HG02798 (cell line): ENCODE data around the gene DNAH14.
"Not testable (repeated sequence)": the region's sequence is repeated elsewhere in the genome, so short reads cannot be mapped to it uniquely, and the experiment has no call there.

Experiments
- ATAC-seq: cut with Tn5 transposase; IDR thresholded peaks from one replicate; pipeline ENCODE4 v1.9.1; 2021; ENCODE audit warnings: mild to moderate bottlenecking; ENCODE audit not compliant: unreplicated experiment, poor library complexity

DNAH14 gene

DNA sequence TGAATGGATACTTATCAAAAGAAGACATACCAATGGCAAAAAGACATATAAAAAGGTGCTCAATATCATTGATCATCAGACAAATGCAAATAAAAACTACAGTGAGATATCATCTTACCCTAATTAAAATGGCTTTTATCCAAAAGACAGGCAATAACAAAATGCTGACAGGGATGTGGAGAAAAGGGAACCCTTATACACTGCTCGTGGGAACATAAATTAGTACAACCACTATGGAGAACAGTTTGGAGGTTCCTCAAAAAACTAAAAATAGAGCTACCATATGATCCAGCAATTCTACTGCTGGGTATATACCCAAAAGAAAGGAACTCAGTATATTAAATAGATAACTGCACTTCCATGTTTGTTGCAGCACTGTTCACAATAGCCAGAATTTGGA, 400.5 kb downstream of the DNAH14 start:
- ATAC-seq, result not testable (repeated sequence)

DNA sequence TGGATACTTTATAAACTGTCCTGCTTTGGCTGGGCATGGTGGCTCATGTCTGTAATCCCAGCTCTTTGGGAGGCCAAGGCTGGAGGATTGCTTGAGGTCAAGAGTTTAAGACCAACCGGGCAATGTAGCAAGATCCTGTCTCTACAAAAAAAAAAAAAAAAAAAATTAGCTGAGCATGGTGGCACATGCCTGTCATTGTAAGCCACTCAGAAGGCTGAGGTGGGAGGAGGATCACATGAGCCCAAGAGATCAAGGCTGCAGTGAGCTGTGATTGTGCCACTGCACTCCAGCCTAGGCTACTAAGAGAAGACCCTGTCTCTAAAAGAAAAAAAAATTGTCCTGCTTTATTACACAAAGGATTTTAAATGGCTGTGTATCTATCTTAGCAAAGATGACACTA, 403.2 kb downstream of the DNAH14 start:
- no peak for ATAC-seq

- ATAC-seq, result not testable (repeated sequence)
These were observed 405.8 kb downstream of the DNAH14 start for GRCh38 chr1:225335098-225335778.

- ATAC-seq, result no peak
These were observed 409.1 kb downstream of the DNAH14 start for GRCh38 chr1:225338545-225338944.

GRCh38 chr1:225341642-225342041, 412.2 kb downstream of the DNAH14 start:
- no peak for ATAC-seq

DNA sequence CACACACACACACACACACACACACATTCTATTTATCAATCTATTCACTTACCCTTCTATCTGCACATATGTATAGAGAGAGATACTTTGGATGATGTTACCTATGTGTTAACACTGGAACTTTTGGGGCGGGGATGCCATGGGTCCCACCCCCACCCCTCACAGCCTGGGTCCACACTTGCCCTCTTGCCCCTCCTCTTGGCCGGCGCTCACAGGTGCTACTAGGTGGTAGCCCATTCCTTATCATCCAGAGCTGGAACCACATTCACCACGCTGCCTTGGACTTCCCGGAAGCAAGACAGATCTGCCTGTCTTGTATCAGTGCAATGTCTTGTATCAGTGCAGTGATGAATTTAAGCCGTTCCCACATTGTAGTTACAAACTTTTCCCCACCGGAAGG, 413.2 kb downstream of the DNAH14 start:
- no peak for ATAC-seq

DNA sequence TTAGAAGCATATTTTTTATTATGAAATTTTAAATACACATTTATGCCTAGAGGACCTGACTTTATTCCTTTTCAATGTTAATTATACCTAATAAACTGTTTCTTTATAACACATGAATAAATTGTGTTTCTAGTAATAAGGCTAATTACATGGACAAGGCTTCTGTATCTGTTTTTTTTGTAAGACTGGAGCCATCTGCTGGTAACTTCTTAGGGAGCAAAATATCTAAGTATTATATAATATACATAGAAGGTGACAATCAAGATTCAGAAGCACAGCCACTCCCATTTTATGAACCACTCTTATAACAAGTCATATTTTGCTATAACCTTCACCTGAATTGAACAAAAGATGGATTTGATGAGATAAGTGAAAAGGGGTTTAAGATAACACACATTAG, 414.1 kb downstream of the DNAH14 start:
- no peak for ATAC-seq

GRCh38 chr1:225347123-225347683, 417.7 kb downstream of the DNAH14 start:
- peak; percentile 57 for ATAC-seq

- no peak for ATAC-seq
These were observed 418.9 kb downstream of the DNAH14 start for GRCh38 chr1:225348400-225348799.

DNA sequence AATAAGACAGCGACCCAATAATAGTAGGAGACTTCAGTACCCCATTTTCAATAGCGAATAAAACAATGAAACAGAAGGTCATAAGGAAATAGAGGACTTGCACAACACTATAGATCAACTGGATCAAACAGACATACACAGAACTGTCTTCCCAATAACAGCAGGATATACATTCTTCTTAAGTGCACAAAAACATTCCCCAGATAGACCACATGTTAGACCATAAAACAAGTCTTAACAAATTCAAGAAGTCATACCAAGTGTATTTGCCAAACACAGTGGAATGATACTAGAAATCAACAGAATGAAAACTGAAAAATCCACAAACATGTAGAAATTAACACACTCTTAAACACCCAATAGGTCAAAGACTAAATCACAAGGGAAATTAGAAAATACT, 420.4 kb downstream of the DNAH14 start:
- ATAC-seq, result no peak

DNA sequence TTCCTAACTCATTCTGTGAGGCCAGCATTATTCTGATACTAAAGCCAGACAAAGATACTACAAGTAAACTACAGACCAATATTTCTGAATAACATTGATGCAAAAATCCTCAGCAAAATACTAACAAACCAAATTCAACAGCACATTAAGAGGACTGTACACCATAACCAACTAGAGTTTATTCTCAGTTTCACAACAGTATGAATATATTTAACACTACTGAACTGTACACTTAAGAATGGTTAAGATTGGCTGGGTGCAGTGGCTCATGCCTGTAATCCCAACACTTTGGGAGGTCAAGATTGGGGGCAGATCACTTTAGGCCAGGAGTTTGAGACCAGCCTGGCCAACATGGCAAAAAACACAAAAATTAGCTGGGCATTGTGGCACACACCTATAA, 421.4 kb downstream of the DNAH14 start:
- ATAC-seq, result no peak

DNA sequence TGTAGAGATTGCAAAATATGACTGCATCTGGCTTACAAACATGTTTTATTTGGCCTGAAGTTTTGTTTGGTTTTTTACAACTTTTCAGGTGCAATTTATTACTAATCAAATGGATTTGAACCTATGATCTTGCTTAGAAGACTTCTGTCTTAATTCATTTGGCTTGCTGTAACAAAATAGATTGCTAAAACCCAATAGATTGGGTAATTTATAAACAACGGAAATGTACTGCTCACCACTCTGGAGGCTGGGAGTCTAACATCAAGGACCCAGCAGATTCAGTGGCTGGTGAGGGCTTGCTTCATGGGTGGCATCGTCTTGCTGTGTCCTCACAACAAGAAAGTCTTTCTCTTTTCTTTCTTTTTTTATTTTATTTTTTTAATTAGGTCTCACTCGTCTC, 425.4 kb downstream of the DNAH14 start:
- no peak for ATAC-seq

DNA sequence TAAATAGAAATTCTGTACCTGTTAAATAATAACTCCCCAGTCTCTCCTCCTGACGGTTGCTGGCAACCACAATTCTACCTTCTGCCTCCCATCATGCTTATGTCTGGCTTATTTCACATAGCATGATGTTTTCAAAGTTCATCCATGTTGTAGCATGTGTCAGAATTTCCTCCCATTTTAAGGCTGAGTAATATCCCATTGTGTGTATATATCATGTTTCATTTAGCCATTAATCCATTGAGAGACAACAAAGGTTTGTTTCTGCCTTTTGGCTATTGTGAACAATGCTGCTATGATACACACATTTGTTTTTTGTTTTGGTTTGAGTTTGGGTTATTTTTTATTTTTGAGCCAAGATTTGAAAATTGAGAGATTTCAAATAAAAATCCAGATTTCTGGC, 426.4 kb downstream of the DNAH14 start:
- ATAC-seq, result no peak

- ATAC-seq, result no peak
These were observed 430.6 kb downstream of the DNAH14 start for GRCh38 chr1:225360119-225360518.

DNA sequence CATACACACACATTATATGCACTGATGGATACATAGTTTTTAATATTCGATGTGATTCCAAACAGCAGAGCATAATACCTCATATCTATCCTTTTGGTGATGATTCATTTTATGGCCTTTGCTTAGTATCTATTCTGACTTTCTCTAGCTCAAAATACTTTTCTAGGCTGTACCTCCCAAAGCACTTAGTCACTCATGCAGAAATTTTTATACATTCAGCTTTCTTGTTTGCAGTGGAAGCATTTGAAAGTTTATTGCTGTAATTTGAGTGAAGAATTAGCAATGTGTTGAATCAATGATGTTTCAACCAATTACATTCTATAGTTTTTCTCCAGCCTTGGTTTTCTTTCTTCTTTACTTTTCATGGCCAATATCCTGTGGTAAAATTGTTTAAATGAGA, 431.7 kb downstream of the DNAH14 start:
- no peak for ATAC-seq

- ATAC-seq, result no peak
These were observed 433.3 kb downstream of the DNAH14 start for GRCh38 chr1:225362805-225363204.

- ATAC-seq, result no peak
These were observed 435.0 kb downstream of the DNAH14 start for GRCh38 chr1:225364439-225364838.

GRCh38 chr1:225366018-225366417, 436.5 kb downstream of the DNAH14 start:
- no peak for ATAC-seq

- ATAC-seq, result no peak
These were observed 437.1 kb downstream of the DNAH14 start for GRCh38 chr1:225366552-225366951.

- no peak for ATAC-seq
These were observed 438.6 kb downstream of the DNAH14 start for GRCh38 chr1:225368036-225368552.

GRCh38 chr1:225371366-225372010, 442.0 kb downstream of the DNAH14 start:
- ATAC-seq, result no peak

- ATAC-seq, result no peak
These were observed 443.7 kb downstream of the DNAH14 start for GRCh38 chr1:225373155-225373554.
